GM13977 (cell line): ENCODE results near the gene APBB2.

ENCODE experiments used
- DNase-seq: peaks from one replicate; pipeline ENCODE4 v3.0.0; 2012; ENCODE audit warnings: low spot score
- CTCF ChIP-seq: IDR thresholded peaks from 2 replicates; pipeline ENCODE4 v1.5.1; 2012; ENCODE audit warnings: mild to moderate bottlenecking, control low read depth; ENCODE audit not compliant: insufficient read depth; ENCODE audit errors: extremely low read depth, missing control alignments
- in situ Hi-C: fragments of 300-500 bp; cut with MboI; formaldehyde crosslinking; loops from one replicate; pipeline ENCODE4 v1.12.0; 2022; ENCODE audit warnings: low sequenced_read_pairs, low pct_unique_long_range_greater_than_20kb, mixed read lengths, inconsistent platforms; ENCODE audit not compliant: unreplicated experiment

Gene APBB2

GRCh38 chr4:41134581-41134980 lies 79.8 kb downstream of the APBB2 start:
- TF ChIP-seq CTCF, result no peak
- in situ Hi-C loops, result no loop called here
- no peak for DNase-seq

DNA sequence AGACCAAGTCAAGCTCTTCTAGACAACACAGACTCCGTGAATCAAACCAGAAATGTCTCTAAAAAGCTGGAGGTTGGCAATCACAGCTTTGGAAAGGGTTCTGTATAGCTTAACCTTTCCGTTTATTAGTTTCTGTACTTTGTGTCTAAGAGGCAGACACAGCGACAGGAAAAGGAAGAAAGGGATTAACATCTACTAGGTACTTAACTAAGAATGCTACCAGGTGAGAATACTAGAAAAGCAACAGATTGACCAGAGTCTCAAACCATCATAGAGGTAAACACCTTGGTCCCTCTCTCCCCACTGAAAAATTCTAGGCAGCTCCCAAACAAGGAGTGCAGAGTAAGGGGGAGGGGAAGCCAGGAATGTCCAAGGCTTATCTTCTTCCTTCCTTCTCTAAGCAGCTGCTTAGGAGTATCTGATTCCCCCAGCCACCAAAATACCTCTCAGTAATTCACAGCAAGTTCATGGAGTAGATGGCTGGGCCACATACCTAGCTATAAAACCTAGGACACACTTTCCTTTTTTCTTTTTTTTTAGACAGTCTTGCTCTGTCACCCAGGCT lies 80.8 kb downstream of the APBB2 start:
- no peak for TF ChIP-seq CTCF
- no peak for DNase-seq
- in situ Hi-C loops, result no loop called here

DNA sequence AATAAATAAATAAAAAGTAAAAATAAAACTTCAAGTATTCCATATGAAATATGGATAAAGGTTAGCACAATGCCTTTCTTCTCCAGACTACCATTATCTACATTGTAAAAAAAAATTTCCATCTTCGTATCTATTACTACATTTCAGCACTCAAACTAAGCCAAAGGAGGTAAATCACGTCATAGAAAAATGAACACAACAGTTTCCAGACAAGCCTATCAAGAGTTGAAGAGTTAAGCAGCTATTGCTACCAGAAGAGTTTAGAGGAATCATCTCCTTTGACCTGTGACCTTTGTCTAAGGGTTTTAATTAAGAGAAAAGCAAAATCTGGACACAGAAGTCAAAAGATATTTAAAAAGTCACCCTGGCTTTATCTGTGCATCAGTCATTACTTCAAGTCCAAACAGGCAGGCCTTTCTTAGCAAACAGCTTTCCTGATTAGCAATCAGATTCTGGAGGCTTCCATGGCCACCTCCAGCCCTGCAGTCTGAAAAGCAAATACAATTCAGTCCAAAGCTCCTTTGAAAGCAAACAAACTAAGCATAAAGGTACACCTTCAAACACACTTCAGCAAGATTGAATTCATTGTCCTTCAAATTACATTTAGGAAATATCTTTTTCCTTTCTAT lies 82.2 kb downstream of the APBB2 start:
- TF ChIP-seq CTCF, result no peak
- DNase-seq, result no peak
- in situ Hi-C loops, result no loop called here

DNA sequence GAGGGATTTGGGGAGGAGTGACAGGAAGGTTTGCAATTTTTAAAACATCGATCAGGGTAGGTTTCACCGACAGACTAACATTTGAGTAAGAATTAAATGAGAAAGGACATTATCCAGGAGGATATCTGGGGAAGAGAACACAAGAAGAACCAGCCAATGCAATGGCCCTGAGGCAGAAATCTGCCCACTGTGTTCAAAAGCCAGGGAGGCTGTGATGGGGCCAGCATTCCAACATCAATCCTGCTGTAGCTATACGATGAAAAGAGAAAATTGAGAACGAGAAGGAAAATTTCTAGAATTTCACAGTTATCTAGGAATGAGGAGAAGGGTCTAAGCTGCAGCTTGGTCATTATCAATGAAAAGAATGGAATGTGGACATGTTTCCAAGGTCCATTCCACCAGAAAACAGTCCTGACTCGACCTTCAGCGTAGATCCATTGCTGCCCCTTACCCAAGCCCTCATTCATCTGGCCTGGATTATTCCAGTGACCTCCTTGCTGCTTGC lies 84.4 kb downstream of the APBB2 start:
- in situ Hi-C loops, result no loop called here
- TF ChIP-seq CTCF, result no peak
- no peak for DNase-seq

DNA sequence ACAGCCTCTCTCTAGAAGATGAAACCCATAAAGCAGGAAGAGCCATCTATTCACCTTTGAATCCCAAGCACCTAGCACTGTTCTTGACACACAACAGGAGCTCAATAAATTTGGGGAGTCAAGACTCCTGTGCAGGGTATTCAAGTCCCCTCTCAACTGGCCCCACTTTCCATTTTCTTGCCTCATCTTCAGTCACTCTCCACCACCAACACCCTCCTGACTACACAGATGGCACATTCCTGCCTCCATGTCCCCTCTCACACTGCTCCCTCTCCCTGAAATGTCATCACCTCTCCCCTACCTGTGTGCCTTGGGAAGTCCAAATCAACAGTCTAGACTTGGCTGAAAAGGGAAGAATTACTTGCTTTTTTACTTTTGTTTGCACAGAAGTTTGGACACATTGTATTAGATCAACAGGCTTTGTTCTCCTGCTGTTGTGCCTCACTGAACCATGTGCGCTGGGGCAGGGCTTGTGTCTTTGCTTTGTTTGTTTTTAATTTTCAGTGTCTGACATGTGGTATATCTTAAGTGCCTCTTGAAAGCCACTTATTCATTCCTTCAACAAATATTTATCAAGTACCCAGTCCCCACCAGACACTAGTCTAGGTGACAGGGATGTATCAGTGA lies 85.1 kb downstream of the APBB2 start:
- DNase-seq, result no peak
- TF ChIP-seq CTCF, result no peak
- in situ Hi-C loops, result no loop called here

DNA sequence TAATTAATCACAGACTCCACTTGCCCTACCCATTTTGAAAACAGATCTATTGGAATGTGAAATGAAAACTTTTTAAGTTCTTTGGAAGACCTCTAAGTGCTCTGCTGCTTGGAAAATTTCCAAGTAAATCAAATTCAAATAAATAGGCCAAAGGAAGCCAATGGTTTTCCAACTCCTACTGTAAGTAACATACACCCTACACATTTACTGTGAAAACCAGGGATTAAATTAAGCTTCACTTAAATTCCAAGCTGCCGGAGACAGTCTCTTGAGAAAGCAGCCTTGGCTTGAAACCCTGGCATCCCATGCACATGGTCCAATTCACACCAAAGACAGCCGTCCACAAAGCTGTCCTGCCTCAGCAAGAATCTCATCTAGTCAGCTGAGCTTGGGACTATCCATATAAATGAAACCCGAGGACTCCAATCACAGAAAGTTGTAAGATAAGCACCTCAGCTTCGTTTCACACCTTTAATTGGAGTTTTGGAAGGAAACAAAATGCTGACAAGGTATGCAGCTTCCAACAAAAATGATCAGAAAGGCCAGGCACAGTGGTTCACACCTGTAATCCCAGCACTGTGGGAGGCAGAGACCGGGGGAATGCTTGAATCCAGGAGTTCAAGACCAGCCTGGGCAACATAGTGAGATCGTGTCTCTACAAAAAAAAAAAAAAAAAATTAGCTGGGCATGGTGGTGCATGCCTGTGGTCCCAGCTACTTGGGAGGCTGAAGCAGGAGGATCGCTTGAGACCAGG lies 88.6 kb downstream of the APBB2 start:
- in situ Hi-C loops, result no loop called here
- no peak for TF ChIP-seq CTCF
- no peak for DNase-seq
